GM08714 (cell line): Measurements from ENCODE around the gene AGAP5.

Source experiments
- H3K4me3 ChIP-seq: fragments of 200-500 bp; sonication (Bioruptor generic); 2 replicates; pipeline ENCODE4 v1.5.1; 2014; ENCODE audit warnings: mild to moderate bottlenecking, low read length, inconsistent platforms
- ZNF274 ChIP-seq: IDR thresholded peaks from 2 replicates; pipeline ENCODE4 v1.6.1; 2012; ENCODE audit warnings: mild to moderate bottlenecking, low read depth, low read length

AGAP5 gene

GRCh38 chr10:73625884-73626752 lies 71.8 kb downstream of the AGAP5 start:
- H3K4me3 ChIP-seq = peak overlapping the region; percentile 98
- no peak for TF ChIP-seq ZNF274

GRCh38 chr10:73625004-73625883 lies 72.7 kb downstream of the AGAP5 start:
- H3K4me3 ChIP-seq = peak overlapping the region; percentile 98
- TF ChIP-seq ZNF274 = no peak
